Subcutaneous preadipocyte (primary cell): ENCODE measurements around the gene CHPT1. TPM values are rescaled to one million over a fixed set of nuclear protein-coding genes. Genes with fewer than 3 reads are reported as not detected.

ENCODE experiments used
- small RNA-seq: library from RNA; depleted of rRNA; stranded (forward); fragments of <200 nt; gene quantifications from one replicate; pipeline ENCODE3, GENCODE V24; 2012
- total RNA-seq: library from RNA; depleted of rRNA; stranded (reverse); fragments of >200 nt; gene quantifications from 2 replicates; pipeline ENCODE4 v1.2.3, GENCODE V29; 2012

Gene CHPT1
- total RNA-seq: 25.7 and 33.2 TPM in 2 replicates

GRCh38 chr12:101697197-101697929 is at the start of gene CHPT1:
Gene CHPT1, plus strand, starts transcription at chr12:101697640. Its CDS starts 222 bp downstream, at chr12:101697862.

GRCh38 chr12:101738920-101739665 is 41.7 kb downstream of the CHPT1 start, which contains the start of gene SYCP3:
Gene SYCP3, minus strand, starts transcription at chr12:101739462. Its CDS starts 1,527 bp downstream, at chr12:101737935.

Small RNA genes lying within 50 kb of the gene (small RNA-seq; reads per million reads assigned to genes)
- gene RNU6-101P (not detected), gene RNY1P16 (not detected)

Other genes with a start within 250 kb of the CHPT1 start
- not detected in 2 replicates for gene SPIC, start 222.3 kb upstream of the CHPT1 start, total RNA-seq
- not detected in 2 replicates for gene MYBPC1, start 102.7 kb upstream of the CHPT1 start, total RNA-seq
- 0.39 TPM in 1 of 2 replicates, not detected in the other for gene SYCP3, start 41.8 kb downstream of the CHPT1 start, total RNA-seq
- gene GNPTAB, start 133.3 kb downstream of the CHPT1 start, total RNA-seq: 15.4 and 22.3 TPM in 2 replicates
- 10.0 and 11.4 TPM in 2 replicates for gene DRAM1, start 179.9 kb downstream of the CHPT1 start, total RNA-seq